ENCODE results near the gene RAB3D.
"Not testable (repeated sequence)": the region's sequence is repeated elsewhere in the genome, so short reads cannot be mapped to it uniquely, and the experiment has no call there.

The RAB3D gene

GRCh38 chr19:11338121-11338520 lies 1.3 kb downstream of the RAB3D start:
- no peak for DNase-seq

GRCh38 chr19:11337080-11337479 lies 2.4 kb downstream of the RAB3D start:
- DNase-seq = peak; percentile 81

GRCh38 chr19:11335449-11336146 lies 3.9 kb downstream of the RAB3D start:
- DNase-seq = no peak

DNA sequence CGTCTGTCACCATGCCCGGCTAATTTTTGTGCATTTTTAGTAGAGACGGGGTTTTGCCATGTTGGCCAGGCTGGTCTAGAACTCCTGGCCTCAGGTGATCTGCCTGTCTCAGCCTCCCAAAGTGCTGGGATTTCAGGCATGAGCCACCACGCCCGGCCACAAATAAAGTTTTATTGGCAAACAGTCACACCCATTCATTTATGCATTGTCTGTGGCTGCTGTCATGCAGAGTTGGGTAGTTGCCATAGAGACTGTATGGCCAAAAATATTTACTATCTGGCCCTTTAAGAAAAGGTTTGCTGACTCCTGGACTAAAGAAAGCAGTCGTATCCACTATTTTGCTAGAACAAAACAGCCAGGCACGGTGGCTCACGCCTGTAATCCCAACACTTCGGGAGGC lies 5.6 kb downstream of the RAB3D start:
- not testable (repeated sequence) for DNase-seq

DNA sequence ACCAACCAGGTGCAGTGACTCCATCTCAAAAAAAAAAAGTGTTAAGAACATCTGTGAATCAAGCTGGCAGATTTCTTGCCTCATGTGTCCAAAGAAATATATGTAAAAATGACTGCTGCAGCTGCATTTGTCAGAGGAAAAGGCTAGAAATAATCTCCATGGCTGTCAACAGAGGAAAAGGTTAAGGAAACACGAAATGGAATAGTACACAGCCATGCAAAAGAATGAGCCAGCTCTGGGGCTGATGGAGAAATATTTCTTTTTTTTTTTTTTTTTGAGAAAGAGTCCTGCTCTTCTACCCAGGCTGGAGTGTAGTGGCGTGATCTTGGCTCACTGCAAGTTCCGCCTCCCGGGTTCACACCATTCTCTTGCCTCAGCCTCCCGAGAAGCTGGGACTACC lies 6.6 kb downstream of the RAB3D start:
- DNase-seq = no peak

GRCh38 chr19:11331502-11331901 lies 8.0 kb downstream of the RAB3D start:
- DNase-seq = no peak

DNA sequence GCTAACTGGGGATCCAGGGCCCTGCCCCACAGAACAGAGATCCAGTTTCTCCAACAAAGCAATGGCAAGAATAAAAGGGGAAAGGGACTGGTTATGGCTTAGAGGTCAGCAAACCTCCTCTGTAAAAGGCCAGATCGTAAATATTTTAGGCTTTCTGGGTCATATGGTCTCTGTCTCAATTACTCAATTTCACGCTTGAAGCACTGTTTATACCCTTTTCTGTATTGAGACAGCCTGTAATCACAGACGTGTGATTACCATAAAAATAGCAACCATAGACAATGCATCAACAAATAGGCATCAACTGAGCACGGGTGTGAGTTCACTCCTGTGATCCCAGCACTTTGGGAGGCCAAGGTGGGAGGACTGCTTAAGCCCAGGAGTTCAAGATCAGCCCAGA lies 9.3 kb downstream of the RAB3D start:
- DNase-seq = no peak

GRCh38 chr19:11325544-11325943 lies 13.9 kb downstream of the RAB3D start:
- DNase-seq = no peak

GRCh38 chr19:11324748-11325389 lies 14.6 kb downstream of the RAB3D start:
- DNase-seq = no peak

DNA sequence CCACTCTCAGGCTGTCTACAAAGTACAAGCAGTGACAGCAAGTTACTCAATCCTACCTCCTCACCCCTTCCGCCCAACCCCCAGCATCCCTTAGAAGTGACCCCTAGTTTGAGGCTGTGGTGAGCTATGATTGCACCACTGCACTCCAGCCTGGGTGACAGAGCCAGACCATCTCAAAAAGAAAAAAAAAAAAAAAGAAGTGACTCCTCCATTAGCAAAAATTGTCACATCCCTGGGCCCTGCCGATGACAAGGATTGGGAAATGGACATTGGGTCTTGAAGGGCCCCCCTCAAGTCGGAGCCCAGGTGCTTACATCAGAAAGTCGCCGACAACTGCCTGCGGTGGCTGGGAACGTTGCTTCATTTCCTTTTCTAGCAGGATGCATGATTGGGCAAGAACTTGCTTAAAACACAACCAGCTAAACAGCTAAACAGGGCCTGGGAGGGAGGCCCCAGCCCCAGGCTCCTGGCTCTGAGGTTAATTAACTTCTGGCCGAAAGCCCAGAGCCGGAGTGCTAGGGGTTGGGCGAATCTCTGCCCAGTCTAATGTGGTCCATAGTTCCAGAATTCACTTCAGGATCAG lies 15.3 kb downstream of the RAB3D start:
- DNase-seq = peak; percentile 100

- no peak for DNase-seq
These were observed 15.8 kb downstream of the RAB3D start for GRCh38 chr19:11323601-11324078.

GRCh38 chr19:11322269-11323024 lies 17.0 kb downstream of the RAB3D start:
- DNase-seq = peak; percentile 84

DNA sequence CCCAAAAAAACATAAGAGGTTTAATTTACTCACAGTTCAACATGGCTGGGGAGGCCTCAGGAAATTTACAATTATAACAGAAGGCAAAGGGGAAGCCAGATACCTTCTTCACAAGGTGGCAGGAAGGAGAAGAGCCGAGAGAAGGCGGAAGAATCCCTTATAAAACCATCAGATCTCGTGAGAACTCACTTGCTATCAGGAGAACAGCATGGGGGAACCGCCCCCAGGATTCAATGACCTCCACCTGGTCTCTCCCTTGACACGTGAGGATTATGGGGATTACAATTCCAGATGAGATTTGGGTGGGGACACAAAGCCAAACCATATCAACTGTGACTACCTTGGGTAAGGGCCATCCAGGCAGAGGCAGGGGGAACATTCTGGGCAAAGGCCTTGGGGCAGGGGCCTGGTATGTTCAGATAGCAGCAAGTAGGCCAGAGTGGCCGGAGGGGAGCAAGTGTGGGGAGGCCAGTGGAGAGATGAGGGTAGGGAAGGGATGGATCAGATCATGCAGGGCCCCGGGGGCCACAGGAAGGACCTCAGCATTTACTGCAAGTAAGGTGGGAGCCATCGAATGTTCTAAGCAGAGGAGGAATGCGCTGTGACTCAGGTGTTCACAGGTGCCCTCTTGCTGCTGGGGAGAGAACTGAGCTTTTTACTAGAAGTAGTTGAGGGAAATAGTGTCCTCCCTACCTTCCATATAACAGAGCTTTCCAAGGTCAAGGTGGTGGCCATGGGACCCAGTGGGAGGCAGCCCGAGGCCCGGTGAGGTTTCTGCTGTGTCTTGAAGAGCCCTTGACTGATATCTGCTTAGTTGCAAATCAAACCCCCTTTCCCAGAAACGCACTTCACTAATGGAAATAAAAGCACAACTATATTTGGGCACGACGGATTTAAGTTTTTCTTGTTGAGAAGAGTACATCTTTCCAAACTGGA lies 18.0 kb downstream of the RAB3D start:
- no peak for DNase-seq

DNA sequence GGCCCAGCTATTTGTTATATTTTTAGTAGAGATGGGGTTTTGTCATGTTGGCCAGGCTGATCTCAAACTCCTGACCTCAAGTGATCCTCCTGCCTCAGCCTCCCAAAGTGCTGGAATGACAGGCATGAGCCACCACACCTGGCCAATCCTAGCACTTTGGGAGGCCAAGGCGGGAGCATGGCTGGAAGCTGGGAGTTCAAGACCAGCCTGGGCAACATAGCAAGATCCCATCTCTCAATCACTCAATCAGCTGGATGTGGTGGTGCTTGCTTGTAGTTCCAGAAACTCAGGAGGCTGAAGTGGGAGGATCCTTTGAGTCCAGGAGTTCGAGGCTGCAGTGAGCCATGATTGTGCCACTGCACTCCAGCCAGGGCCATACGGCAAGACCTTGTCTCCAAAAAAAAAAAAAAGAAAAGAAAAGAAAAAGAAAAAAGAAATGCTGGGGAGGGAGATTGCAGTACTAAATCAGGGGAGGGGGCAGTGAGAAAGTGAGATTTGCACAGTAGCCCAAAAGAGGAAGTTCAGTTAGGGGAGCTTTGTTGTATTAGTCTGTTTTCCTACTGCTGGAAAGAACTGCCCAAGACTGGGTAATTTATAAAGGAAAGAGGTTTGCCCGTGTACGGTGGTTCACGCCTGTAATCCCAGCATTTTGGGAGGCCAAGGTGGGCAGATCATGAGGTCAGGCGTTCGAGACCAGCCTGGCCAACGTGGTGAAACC lies 19.0 kb downstream of the RAB3D start:
- DNase-seq = peak; percentile 85

DNA sequence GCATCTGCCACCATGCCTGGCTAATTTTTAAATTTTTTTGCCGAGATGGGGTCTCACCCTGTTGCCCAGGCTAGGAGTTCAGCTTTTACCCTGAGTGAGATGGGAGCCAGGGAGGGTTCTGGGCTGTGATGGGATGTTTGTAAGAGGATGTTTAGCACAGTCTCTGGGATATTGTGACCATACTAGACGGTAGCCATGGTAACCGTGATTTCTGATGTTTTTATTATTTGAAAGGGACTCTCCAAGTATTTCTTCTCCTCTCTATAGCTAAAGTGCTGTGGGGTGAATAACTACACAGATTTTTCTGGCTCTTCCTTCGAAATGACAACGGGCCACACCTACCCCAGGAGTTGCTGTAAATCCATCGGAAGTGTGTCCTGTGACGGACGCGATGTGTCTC lies 33.1 kb downstream of the RAB3D start:
- no peak for DNase-seq

DNA sequence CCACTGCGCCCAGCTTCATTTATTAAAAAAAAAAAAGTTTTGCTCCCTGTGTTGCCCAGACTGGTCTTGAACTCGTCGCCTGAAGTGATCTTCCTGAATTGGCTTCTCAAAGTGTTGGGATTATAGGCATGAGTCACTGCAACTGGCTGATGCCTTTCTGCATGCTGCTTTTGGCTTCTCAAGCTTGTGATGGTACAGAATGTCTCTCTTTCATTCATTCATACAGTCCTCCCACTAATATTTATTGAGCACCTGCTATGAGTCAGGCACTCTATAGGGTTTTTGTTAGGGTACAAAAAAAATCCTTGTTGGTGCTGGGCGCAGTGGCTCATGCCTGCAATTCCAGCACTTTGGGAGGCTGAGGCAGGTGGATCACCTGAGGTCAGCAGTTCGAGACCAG lies 34.5 kb downstream of the RAB3D start:
- DNase-seq = peak; percentile 31

DNA sequence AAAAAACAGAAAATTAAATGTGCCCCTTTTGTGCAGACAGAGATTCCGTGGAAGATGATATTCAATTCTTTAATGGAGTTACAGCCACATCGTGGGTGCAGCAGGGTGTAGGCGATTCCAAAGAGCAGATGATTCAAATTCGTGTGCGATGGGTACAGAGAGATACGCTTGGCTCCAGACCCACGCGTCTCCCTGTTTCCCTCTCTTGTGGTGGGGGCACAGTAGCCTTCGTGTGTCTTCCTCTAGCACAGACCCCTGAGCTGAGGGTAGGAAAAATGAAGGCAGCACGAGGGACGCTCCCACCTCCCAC lies 38.7 kb downstream of the RAB3D start:
- DNase-seq = no peak

- no peak for DNase-seq
These were observed 39.3 kb downstream of the RAB3D start for GRCh38 chr19:11299946-11300810.

DNA sequence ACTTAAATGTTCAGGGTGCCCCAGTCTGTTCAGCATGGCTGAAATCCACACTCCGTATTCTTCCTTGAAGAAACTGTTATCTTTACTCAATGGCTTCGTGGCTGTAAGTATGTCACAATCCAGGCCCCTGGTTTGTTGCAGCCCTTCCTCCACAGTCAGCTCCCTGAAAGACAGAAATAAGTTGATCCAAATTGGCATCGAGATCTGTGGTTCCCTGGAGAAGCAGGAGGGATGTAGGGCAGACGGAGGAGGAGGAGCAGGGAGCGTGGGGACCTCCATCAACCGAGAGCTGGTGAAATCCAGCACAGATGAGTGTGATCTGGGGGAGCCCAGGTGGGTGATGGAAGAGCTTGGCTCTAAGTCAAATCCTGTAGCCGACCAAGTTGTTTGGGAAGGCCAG lies 43.2 kb downstream of the RAB3D start:
- peak; percentile 63 for DNase-seq

DNA sequence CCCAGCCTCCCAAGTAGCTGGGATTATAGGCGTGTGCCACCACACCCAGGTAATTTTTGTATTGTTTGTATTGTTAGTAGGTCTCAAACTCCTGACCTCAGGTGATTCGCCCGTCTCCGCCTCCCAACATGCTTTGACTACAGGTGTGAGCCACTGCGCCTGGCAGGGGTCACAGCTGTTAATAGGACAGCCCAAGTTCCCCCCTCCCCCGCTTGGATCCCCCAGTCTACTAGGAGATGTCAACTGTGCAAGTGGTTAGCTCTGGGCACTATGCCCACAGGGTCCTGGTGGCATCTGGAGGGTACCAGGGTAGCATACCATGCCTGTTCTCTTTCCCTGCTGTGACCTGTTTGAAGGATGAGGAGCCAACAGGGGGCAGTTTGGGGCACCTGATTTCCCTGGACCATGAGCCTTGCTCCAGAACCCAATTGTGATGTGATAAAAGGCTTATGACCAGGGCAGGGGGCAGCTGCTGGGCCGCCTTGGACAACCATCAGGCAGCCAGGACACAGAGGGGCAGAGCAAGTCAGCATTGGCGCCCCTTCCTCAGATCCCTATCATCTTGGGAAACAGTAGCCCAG lies 43.7 kb downstream of the RAB3D start, which contains the start of gene TSPAN16:
Gene TSPAN16 (plus strand): TSS at position 496 of the 581 bp plus-strand sequence. CDS start 138 bp downstream, outside the sequence.
- DNase-seq = no peak
